Skin of body (tissue), 2 donors: ENCODE results near the gene COPA. TPM values are rescaled to one million over a fixed set of nuclear protein-coding genes. Genes with fewer than 3 reads are reported as not detected.

ENCODE experiments used
- small RNA-seq: library from RNA; depleted of rRNA; stranded (forward); fragments of <200 nt; gene quantifications from one replicate; pipeline ENCODE3, GENCODE V24; 2014; ENCODE audit warnings: low replicate concordance
- total RNA-seq: library from RNA; depleted of rRNA; stranded (reverse); fragments of >200 nt; gene quantifications from one replicate; pipeline ENCODE4 v1.2.3, GENCODE V29; 2014

COPA gene
- total RNA-seq, 1 donor from 2014 or later: 178 TPM

Small RNA genes within 50 kb of the gene (small RNA-seq; reads per million reads assigned to genes)
- gene RF00019 (not detected), gene RNU4-42P (not detected)

Other genes with a start within 250 kb of the COPA start
- gene IGSF8, start 244.6 kb downstream of the COPA start, total RNA-seq: 11.9 TPM
- 20.7 TPM for gene ATP1A2, start 227.5 kb downstream of the COPA start, total RNA-seq
- gene ATP1A4, start 191.6 kb downstream of the COPA start, total RNA-seq: not detected
- 109 TPM for gene CASQ1, start 152.7 kb downstream of the COPA start, total RNA-seq
- gene PEA15, start 137.9 kb downstream of the COPA start, total RNA-seq: 26.8 TPM
- 94.4 TPM for gene DCAF8, start 80.7 kb downstream of the COPA start, total RNA-seq
- gene PEX19, start 58.1 kb downstream of the COPA start, total RNA-seq: 50.1 TPM
- gene NCSTN, start 133 bp upstream of the COPA start, total RNA-seq: 46.5 TPM
- gene NHLH1, start 23.8 kb upstream of the COPA start, total RNA-seq: 0.20 TPM
- gene VANGL2, start 57.3 kb upstream of the COPA start, total RNA-seq: 11.0 TPM
- gene SLAMF6, start 180.0 kb upstream of the COPA start, total RNA-seq: 0.39 TPM
- gene CD84, start 236.2 kb upstream of the COPA start, total RNA-seq: 3.8 TPM